DOHH2 (cell line): ENCODE data around the gene LAMC3.

Experiments
- H3F3A ChIP-seq: fragments of 200-600 bp; sonication (generic), shearing (Covaris generic); 2 replicates; pipeline ENCODE4 v1.6.0; 2016; ENCODE audit warnings: antibody characterized with exemption, mild to moderate bottlenecking; ENCODE audit not compliant: control insufficient read depth, insufficient read depth
- H3K27ac ChIP-seq: fragments of 200-600 bp; sonication (generic); 2 replicates; pipeline ENCODE4 v1.5.1; 2014; ENCODE audit warnings: low read depth, mild to moderate bottlenecking, low read length, moderate library complexity
- H3K27me3 ChIP-seq: fragments of 200-600 bp; sonication (generic); 2 replicates; pipeline ENCODE4 v1.6.1; 2014; ENCODE audit warnings: mild to moderate bottlenecking, low read length, mixed read lengths; ENCODE audit not compliant: control insufficient read depth
- H3K36me3 ChIP-seq: fragments of 200-600 bp; sonication (generic); 2 replicates; pipeline ENCODE4 v1.6.1; 2014; ENCODE audit warnings: mild to moderate bottlenecking, low read length, moderate library complexity, mixed read lengths; ENCODE audit not compliant: control insufficient read depth
- H3K4me1 ChIP-seq: fragments of 200-600 bp; sonication (generic); 2 replicates; pipeline ENCODE4 v1.6.1; 2014; ENCODE audit warnings: mild to moderate bottlenecking, low read length, mixed read lengths; ENCODE audit not compliant: control insufficient read depth
- H3K4me2 ChIP-seq: fragments of 200-600 bp; sonication (generic); 2 replicates; pipeline ENCODE4 v1.6.0; 2014; ENCODE audit warnings: mild to moderate bottlenecking, low read length, moderate library complexity
- H3K4me3 ChIP-seq: fragments of 200-600 bp; sonication (generic); 2 replicates; pipeline ENCODE4 v1.5.1; 2014; ENCODE audit warnings: mild to moderate bottlenecking, low read length, mixed read lengths
- H3K79me2 ChIP-seq: fragments of 200-600 bp; sonication (generic); 2 replicates; pipeline ENCODE4 v1.6.1; 2014; ENCODE audit warnings: mild to moderate bottlenecking, low read length, mixed read lengths; ENCODE audit not compliant: control insufficient read depth
- H3K9me2 ChIP-seq: fragments of 200-600 bp; sonication (generic); replicated peaks from 2 replicates; pipeline ENCODE4 v1.6.1; 2014; ENCODE audit warnings: mild to moderate bottlenecking, low read length, mixed read lengths; ENCODE audit not compliant: control insufficient read depth
- H3K9me3 ChIP-seq: fragments of 200-600 bp; sonication (generic); 2 replicates; pipeline ENCODE4 v1.6.1; 2014; ENCODE audit warnings: antibody characterized with exemption, low read length, mixed read lengths; ENCODE audit not compliant: control insufficient read depth, insufficient read depth
- H4K20me1 ChIP-seq: fragments of 200-600 bp; sonication (generic); 2 replicates; pipeline ENCODE4 v1.6.0; 2014; ENCODE audit warnings: low read depth, mild to moderate bottlenecking, antibody characterized with exemption, low read length, moderate library complexity; ENCODE audit not compliant: control insufficient read depth, insufficient read depth
- CTCF ChIP-seq: fragments of 200-600 bp; sonication (generic); IDR thresholded peaks from one replicate; pipeline ENCODE4 v1.5.1; 2014; ENCODE audit warnings: antibody characterized with exemption, mild to moderate bottlenecking, low read depth, low read length; ENCODE audit not compliant: poor library complexity, severe bottlenecking
- EZH2phosphoT487 ChIP-seq: fragments of 200-600 bp; sonication (generic); IDR thresholded peaks from 2 replicates; pipeline ENCODE4 v1.6.1; 2017; ENCODE audit warnings: borderline replicate concordance, mild to moderate bottlenecking, antibody characterized with exemption, low read length, moderate library complexity, mixed read lengths

The LAMC3 gene

GRCh38 chr9:131045300-131046092 lies 36.5 kb downstream of the LAMC3 start:
- no peak overlapping the region for H3K4me3 ChIP-seq
- no peaks in the 10 kb centered on the region for H3K79me2 ChIP-seq
- H4K20me1 ChIP-seq = no peaks in the 10 kb centered on the region
- TF ChIP-seq CTCF = no peak
- no peak for TF ChIP-seq EZH2phosphoT487
- H3K36me3 ChIP-seq = no peaks in the 10 kb centered on the region
- no peaks in the 10 kb centered on the region for H3K9me3 ChIP-seq
- H3K4me2 ChIP-seq = peak overlapping the region; percentile 4; the same call in 1 of the 2 replicates
- no peaks in the 10 kb centered on the region for H3K9me2 ChIP-seq
- H3K4me1 ChIP-seq = peaks cover 38% of the 10 kb centered on the region
- peaks cover 6% of the 10 kb centered on the region for H3F3A ChIP-seq
- H3K27me3 ChIP-seq = peaks cover 16% of the 10 kb centered on the region
- H3K27ac ChIP-seq = no peak overlapping the region

GRCh38 chr9:131046093-131046380 lies 37.1 kb downstream of the LAMC3 start:
- Histone ChIP-seq H3K9me3 (no peaks in the 10 kb centered on the region), H3F3A (peaks cover 6% of the 10 kb centered on the region), H3K4me1 (peaks cover 38% of the 10 kb centered on the region), H3K4me3 (no peak overlapping the region), H3K27ac (no peak overlapping the region), H4K20me1 (no peaks in the 10 kb centered on the region), H3K4me2 (no peak overlapping the region), H3K79me2 (no peaks in the 10 kb centered on the region), H3K27me3 (peaks cover 16% of the 10 kb centered on the region), H3K9me2 (no peaks in the 10 kb centered on the region), H3K36me3 (no peaks in the 10 kb centered on the region)
- no peak for TF ChIP-seq CTCF

GRCh38 chr9:131046581-131047202 lies 37.7 kb downstream of the LAMC3 start:
- no peaks in the 10 kb centered on the region for H4K20me1 ChIP-seq
- H3K27ac ChIP-seq = no peak overlapping the region
- H3K4me1 ChIP-seq = peaks cover 38% of the 10 kb centered on the region
- TF ChIP-seq CTCF = peak; percentile 90
- TF ChIP-seq EZH2phosphoT487 = no peak
- H3K36me3 ChIP-seq = no peaks in the 10 kb centered on the region
- H3K27me3 ChIP-seq = peaks cover 16% of the 10 kb centered on the region
- no peaks in the 10 kb centered on the region for H3K79me2 ChIP-seq
- H3K4me2 ChIP-seq = peak overlapping the region; percentile 32
- H3K9me2 ChIP-seq = no peaks in the 10 kb centered on the region
- H3K9me3 ChIP-seq = no peaks in the 10 kb centered on the region
- H3F3A ChIP-seq = peaks cover 6% of the 10 kb centered on the region
- no peak overlapping the region for H3K4me3 ChIP-seq
